ENCODE data around the gene RNF150. TPM values are rescaled to one million over a fixed set of nuclear protein-coding genes. Genes with fewer than 3 reads are reported as not detected.

Gene RNF150
- polyA plus RNA-seq, 3 donors, result 0.21 TPM; not detected in 2

- intact Hi-C loops (cut with micrococcal nuclease), result no loop called here
- Histone ChIP-seq H3K4me1 (ENCODE audit: control insufficient read depth in 1 of 2, insufficient read depth in 2 of 2, low read length in 2 of 2) (no peaks in the 10 kb centered on the region), H3K4me2 (replicated peaks; ENCODE audit: extremely low read depth, low read length, poor library complexity, severe bottlenecking) (no peak overlapping the region), H3K9ac (ENCODE audit: insufficient read depth, low read length, poor library complexity, severe bottlenecking) (no peak overlapping the region), H3K79me2 (ENCODE audit: insufficient read depth, low read length) (no peaks in the 10 kb centered on the region), H3K4me3 (replicated peaks in 1 of 3; ENCODE audit: low read depth in 2 of 3, low read length in 3 of 3) (no peak overlapping the region), H2AFZ (ENCODE audit: insufficient read depth, low read depth, low read length, poor library complexity, severe bottlenecking) (no peak overlapping the region), H3K9me3 (replicated peaks in 1 of 2; ENCODE audit: control insufficient read depth in 1 of 2, insufficient read depth in 1 of 2, low read length in 2 of 2) (no peaks in the 10 kb centered on the region), H4K20me1 (ENCODE audit: insufficient read depth, low read length) (no peaks in the 10 kb centered on the region), H3K36me3 (replicated peaks in 1 of 2; ENCODE audit: control insufficient read depth in 1 of 2, insufficient read depth in 2 of 2, low read length in 2 of 2) (no peaks in the 10 kb centered on the region), H3K27me3 (ENCODE audit: control insufficient read depth in 2 of 2, insufficient read depth in 2 of 2, low read length in 2 of 2) (no peaks in the 10 kb centered on the region), H3K27ac (ENCODE audit: low read depth in 1 of 2, low read length in 2 of 2) (no peak overlapping the region)
- peaks cover 4% of the 10 kb centered on the region for H3K4me1 Mint-ChIP-seq
- no peak for DNase-seq
- H3K4me3 Mint-ChIP-seq, result no peak overlapping the region
- H3K9me3 Mint-ChIP-seq, result no peaks in the 10 kb centered on the region
- H3K27ac Mint-ChIP-seq, result no peak overlapping the region
- no peak for TF ChIP-seq CTCF (IDR thresholded peaks at IDR 0.05)
- H3K36me3 Mint-ChIP-seq, result no peaks in the 10 kb centered on the region
- no peaks in the 10 kb centered on the region for H3K27me3 Mint-ChIP-seq (ENCODE audit: low read depth in 3 of 3)
Measured at GRCh38 chr4:141078871-141079270, 54.4 kb downstream of the RNF150 start.

GRCh38 chr4:141077611-141078225 lies 55.6 kb downstream of the RNF150 start:
- Mint-ChIP-seq H3K4me3 (no peak overlapping the region), H3K4me1 (peaks cover 7% of the 10 kb centered on the region), H3K9me3 (no peaks in the 10 kb centered on the region), H3K36me3 (no peaks in the 10 kb centered on the region), H3K27me3 (ENCODE audit: low read depth in 3 of 3) (peaks cover 0 to 1% (median 0%) of the 10 kb centered on the region in 3 donors), H3K27ac (no peak overlapping the region)
- Histone ChIP-seq H4K20me1 (ENCODE audit: insufficient read depth, low read length) (no peaks in the 10 kb centered on the region), H3K4me1 (ENCODE audit: control insufficient read depth in 1 of 2, insufficient read depth in 2 of 2, low read length in 2 of 2) (no peaks in the 10 kb centered on the region), H3K4me2 (replicated peaks; ENCODE audit: extremely low read depth, low read length, poor library complexity, severe bottlenecking) (no peak overlapping the region), H3K36me3 (replicated peaks in 1 of 2; ENCODE audit: control insufficient read depth in 1 of 2, insufficient read depth in 2 of 2, low read length in 2 of 2) (no peaks in the 10 kb centered on the region), H3K27me3 (ENCODE audit: control insufficient read depth in 2 of 2, insufficient read depth in 2 of 2, low read length in 2 of 2) (no peaks in the 10 kb centered on the region), H3K9ac (ENCODE audit: insufficient read depth, low read length, poor library complexity, severe bottlenecking) (no peak overlapping the region), H3K4me3 (replicated peaks in 1 of 3; ENCODE audit: low read depth in 2 of 3, low read length in 3 of 3) (no peak overlapping the region), H3K27ac (ENCODE audit: low read depth in 1 of 2, low read length in 2 of 2) (no peak overlapping the region), H3K79me2 (ENCODE audit: insufficient read depth, low read length) (no peaks in the 10 kb centered on the region), H3K9me3 (replicated peaks in 1 of 2; ENCODE audit: control insufficient read depth in 1 of 2, insufficient read depth in 1 of 2, low read length in 2 of 2) (no peaks in the 10 kb centered on the region), H2AFZ (ENCODE audit: insufficient read depth, low read depth, low read length, poor library complexity, severe bottlenecking) (no peak overlapping the region)
- no peak for TF ChIP-seq CTCF (IDR thresholded peaks at IDR 0.05)
- intact Hi-C loops (cut with micrococcal nuclease), result no loop called here
- no peak for DNase-seq
- WGBS (ENCODE audit: insufficient coverage), result no CpG with 5 or more reads among the region's 1 CpG

All from CD14-positive monocyte (primary cell).